HepG2 (cell line): ENCODE measurements around the gene BUD23.

Experiments
- BHLHE40 ChIP-seq: IDR thresholded peaks from 2 replicates; pipeline ENCODE4 v1.6.1; 2011; ENCODE audit warnings: low read length, improper control_type of control experiment
- EP300 ChIP-seq, 3 experiments: sonication (generic) in 1 of 3; formaldehyde crosslinking in 1 of 3; IDR thresholded peaks; 2 replicates each; pipeline versions ENCODE4 v1.5.1 to v1.6.1; 2011 to 2020; ENCODE audit warnings: low read depth in 2 of 3, low read length in 2 of 3, borderline replicate concordance in 1 of 3, improper control_type of control experiment in 1 of 3, mild to moderate bottlenecking in 1 of 3, missing genetic modification reagents in 1 of 3, moderate library complexity in 1 of 3
- GABPB1 ChIP-seq: IDR thresholded peaks from 2 replicates; pipeline ENCODE4 v1.6.1; 2016; ENCODE audit warnings: mild to moderate bottlenecking, missing genetic modification reagents, moderate library complexity, missing compliant biosample characterization
- NBN ChIP-seq: fragments of 450-650 bp; conservative IDR thresholded peaks from 2 replicates; pipeline ENCODE4 v1.6.1; 2017
- PAX8 ChIP-seq: sonication (generic); formaldehyde crosslinking; IDR thresholded peaks from 2 replicates; pipeline ENCODE4 v1.8.0; 2022; ENCODE audit warnings: mild to moderate bottlenecking, missing genetic modification reagents, borderline replicate concordance
- RAD21 ChIP-seq: fragments of 450-650 bp; formaldehyde crosslinking; IDR thresholded peaks from 2 replicates; pipeline ENCODE4 v1.5.0; 2020; ENCODE audit warnings: mild to moderate bottlenecking
- SRF ChIP-seq: IDR thresholded peaks from 2 replicates; pipeline ENCODE4 v1.6.1; 2011; ENCODE audit warnings: mild to moderate bottlenecking, low read depth, low read length, moderate library complexity
- TBP ChIP-seq: sonication (generic); formaldehyde crosslinking; IDR thresholded peaks from 2 replicates; pipeline ENCODE4 v1.5.0; 2020; ENCODE audit warnings: missing genetic modification reagents
- ZNF343 ChIP-seq: sonication (generic); formaldehyde crosslinking; IDR thresholded peaks from 2 replicates; pipeline ENCODE4 v1.4.0; 2020; ENCODE audit warnings: mild to moderate bottlenecking, missing genetic modification reagents
- TF ChIP-seq, protein P1 (sequence below): sonication (generic); formaldehyde crosslinking; IDR thresholded peaks from 2 replicates; pipeline ENCODE4 v1.5.0; 2020; ENCODE audit warnings: mild to moderate bottlenecking, missing genetic modification reagents, moderate library complexity
- TF ChIP-seq, protein P2 (sequence below): sonication (generic); formaldehyde crosslinking; IDR thresholded peaks from 2 replicates; pipeline ENCODE4; 2020; ENCODE audit warnings: missing genetic modification reagents, mild to moderate bottlenecking, borderline replicate concordance

DNA sequence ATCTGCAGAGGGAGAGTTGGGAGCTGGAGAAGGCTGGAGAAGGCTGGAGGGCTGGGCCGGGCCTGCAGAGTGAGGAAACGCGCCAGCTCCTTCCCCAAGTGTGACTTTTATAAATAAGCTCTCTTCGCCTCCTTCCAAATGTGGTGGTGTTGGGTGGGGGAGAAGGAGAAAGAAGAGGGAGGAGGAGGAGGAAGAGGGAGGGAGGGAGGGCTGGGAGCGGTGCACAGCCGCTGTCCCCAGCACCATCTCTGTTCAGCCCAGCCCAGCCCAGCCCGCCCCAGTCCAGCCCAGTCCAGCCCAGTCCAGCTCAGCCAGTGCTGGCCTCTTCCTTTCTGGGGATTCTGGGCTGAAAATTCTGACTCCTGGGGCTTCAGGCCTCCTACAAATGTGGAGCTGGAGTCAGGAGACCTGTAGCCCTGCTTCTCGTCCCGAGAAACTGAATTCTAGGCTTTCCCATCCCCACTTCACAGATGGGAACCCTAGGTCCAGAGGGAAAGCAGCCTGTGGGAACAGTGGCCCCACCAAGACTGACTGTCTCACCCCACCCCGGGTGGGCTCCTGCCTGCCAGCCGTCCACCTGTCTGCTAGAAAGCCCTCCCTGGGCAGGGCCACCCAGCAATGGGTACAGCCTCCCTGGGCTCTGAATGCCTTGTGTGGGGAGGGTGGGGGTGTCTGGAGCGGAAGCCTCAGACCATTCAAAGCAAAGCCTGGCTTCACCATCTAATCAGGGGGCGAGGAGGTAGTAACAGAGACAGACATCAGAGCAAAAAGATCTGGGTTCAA lies 33.8 kb downstream of the BUD23 start:
- no peak for TF ChIP-seq GABPB1 (CRISPR knock-in tag)
- TF ChIP-seq, protein P1, sequence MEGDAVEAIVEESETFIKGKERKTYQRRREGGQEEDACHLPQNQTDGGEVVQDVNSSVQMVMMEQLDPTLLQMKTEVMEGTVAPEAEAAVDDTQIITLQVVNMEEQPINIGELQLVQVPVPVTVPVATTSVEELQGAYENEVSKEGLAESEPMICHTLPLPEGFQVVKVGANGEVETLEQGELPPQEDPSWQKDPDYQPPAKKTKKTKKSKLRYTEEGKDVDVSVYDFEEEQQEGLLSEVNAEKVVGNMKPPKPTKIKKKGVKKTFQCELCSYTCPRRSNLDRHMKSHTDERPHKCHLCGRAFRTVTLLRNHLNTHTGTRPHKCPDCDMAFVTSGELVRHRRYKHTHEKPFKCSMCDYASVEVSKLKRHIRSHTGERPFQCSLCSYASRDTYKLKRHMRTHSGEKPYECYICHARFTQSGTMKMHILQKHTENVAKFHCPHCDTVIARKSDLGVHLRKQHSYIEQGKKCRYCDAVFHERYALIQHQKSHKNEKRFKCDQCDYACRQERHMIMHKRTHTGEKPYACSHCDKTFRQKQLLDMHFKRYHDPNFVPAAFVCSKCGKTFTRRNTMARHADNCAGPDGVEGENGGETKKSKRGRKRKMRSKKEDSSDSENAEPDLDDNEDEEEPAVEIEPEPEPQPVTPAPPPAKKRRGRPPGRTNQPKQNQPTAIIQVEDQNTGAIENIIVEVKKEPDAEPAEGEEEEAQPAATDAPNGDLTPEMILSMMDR (CRISPR knock-in tag): no peak
- TF ChIP-seq EP300 (IDR thresholded peaks at IDR 0.05; ENCODE audit: low read depth in 2 of 2, low read length in 2 of 2): no peak
- no peak for TF ChIP-seq EP300 (CRISPR knock-in tag; IDR thresholded peaks at IDR 0.05; ENCODE audit: borderline replicate concordance)
- TF ChIP-seq ZNF343: no peak
- TF ChIP-seq, protein P2, sequence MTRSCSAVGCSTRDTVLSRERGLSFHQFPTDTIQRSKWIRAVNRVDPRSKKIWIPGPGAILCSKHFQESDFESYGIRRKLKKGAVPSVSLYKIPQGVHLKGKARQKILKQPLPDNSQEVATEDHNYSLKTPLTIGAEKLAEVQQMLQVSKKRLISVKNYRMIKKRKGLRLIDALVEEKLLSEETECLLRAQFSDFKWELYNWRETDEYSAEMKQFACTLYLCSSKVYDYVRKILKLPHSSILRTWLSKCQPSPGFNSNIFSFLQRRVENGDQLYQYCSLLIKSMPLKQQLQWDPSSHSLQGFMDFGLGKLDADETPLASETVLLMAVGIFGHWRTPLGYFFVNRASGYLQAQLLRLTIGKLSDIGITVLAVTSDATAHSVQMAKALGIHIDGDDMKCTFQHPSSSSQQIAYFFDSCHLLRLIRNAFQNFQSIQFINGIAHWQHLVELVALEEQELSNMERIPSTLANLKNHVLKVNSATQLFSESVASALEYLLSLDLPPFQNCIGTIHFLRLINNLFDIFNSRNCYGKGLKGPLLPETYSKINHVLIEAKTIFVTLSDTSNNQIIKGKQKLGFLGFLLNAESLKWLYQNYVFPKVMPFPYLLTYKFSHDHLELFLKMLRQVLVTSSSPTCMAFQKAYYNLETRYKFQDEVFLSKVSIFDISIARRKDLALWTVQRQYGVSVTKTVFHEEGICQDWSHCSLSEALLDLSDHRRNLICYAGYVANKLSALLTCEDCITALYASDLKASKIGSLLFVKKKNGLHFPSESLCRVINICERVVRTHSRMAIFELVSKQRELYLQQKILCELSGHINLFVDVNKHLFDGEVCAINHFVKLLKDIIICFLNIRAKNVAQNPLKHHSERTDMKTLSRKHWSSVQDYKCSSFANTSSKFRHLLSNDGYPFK (CRISPR knock-in tag): no peak
- TF ChIP-seq NBN: no peak
- TF ChIP-seq TBP: no peak
- TF ChIP-seq SRF: no peak
- TF ChIP-seq PAX8 (CRISPR knock-in tag): no peak
- TF ChIP-seq RAD21 (CRISPR knock-in tag): no peak
- TF ChIP-seq BHLHE40: no peak
